Ishikawa (cell line): Measurements from ENCODE around the gene ATXN1.

Source experiments
- CEBPB ChIP-seq: IDR thresholded peaks from 2 replicates; pipeline ENCODE4 v1.6.1; 2012
- CREB1 ChIP-seq: IDR thresholded peaks from 2 replicates; pipeline ENCODE4 v1.6.1; 2012; ENCODE audit warnings: low read depth
- EGR1 ChIP-seq: IDR thresholded peaks from 2 replicates; pipeline ENCODE4 v1.6.1; 2012
- EP300 ChIP-seq: IDR thresholded peaks from 2 replicates; pipeline ENCODE4 v1.6.1; 2012; ENCODE audit warnings: borderline replicate concordance
- FOXM1 ChIP-seq: IDR thresholded peaks from 2 replicates; pipeline ENCODE4 v1.6.1; 2012; ENCODE audit warnings: low read depth, borderline replicate concordance
- MAX ChIP-seq: IDR thresholded peaks from 2 replicates; pipeline ENCODE4 v1.6.1; 2012
- NFIC ChIP-seq: IDR thresholded peaks from 2 replicates; pipeline ENCODE4 v1.6.1; 2012
- RAD21 ChIP-seq: IDR thresholded peaks from 2 replicates; pipeline ENCODE4 v1.6.1; 2012; ENCODE audit warnings: low read depth
- REST ChIP-seq: IDR thresholded peaks from 2 replicates; pipeline ENCODE4 v1.6.1; 2012; ENCODE audit warnings: low read depth, mild to moderate bottlenecking
- TAF1 ChIP-seq: IDR thresholded peaks from 2 replicates; pipeline ENCODE4 v1.6.1; 2012; ENCODE audit warnings: low read depth, mild to moderate bottlenecking
- TCF12 ChIP-seq: IDR thresholded peaks from 2 replicates; pipeline ENCODE4 v1.6.1; 2012; ENCODE audit warnings: low read depth
- TEAD4 ChIP-seq: IDR thresholded peaks from 2 replicates; pipeline ENCODE4 v1.6.1; 2012
- USF1 ChIP-seq: IDR thresholded peaks from 2 replicates; pipeline ENCODE4 v1.6.1; 2012
- YY1 ChIP-seq: IDR thresholded peaks from 2 replicates; pipeline ENCODE4 v1.6.1; 2012; ENCODE audit warnings: low read depth
- ZBTB7A ChIP-seq: IDR thresholded peaks from 2 replicates; pipeline ENCODE4 v1.6.1; 2012; ENCODE audit warnings: low read depth

The ATXN1 gene

GRCh38 chr6:16267428-16268263 lies 493.6 kb downstream of the ATXN1 start:
- TF ChIP-seq CREB1 (no peak), YY1 (no peak), TCF12 (no peak), USF1 (no peak), TEAD4 (no peak), NFIC (no peak), ZBTB7A (no peak), MAX (no peak)

GRCh38 chr6:16265351-16266341 lies 495.6 kb downstream of the ATXN1 start:
- no peak for TF ChIP-seq USF1
- TF ChIP-seq TEAD4 = no peak
- TF ChIP-seq EGR1 = no peak
- TF ChIP-seq RAD21 = no peak
- no peak for TF ChIP-seq MAX
- no peak for TF ChIP-seq ZBTB7A
- TF ChIP-seq FOXM1 = no peak
- no peak for TF ChIP-seq EP300
- no peak for TF ChIP-seq NFIC
- no peak for TF ChIP-seq REST
- TF ChIP-seq TCF12 = no peak
- no peak for TF ChIP-seq YY1
- TF ChIP-seq CEBPB = no peak
- TF ChIP-seq TAF1 = no peak

- TF ChIP-seq YY1 (no peak), CREB1 (no peak), REST (no peak), FOXM1 (no peak)
Measured at GRCh38 chr6:16264785-16265184, 496.5 kb downstream of the ATXN1 start.

- no peak for TF ChIP-seq FOXM1
- no peak for TF ChIP-seq TAF1
- TF ChIP-seq NFIC = no peak
- no peak for TF ChIP-seq CREB1
- TF ChIP-seq EGR1 = no peak
- TF ChIP-seq CEBPB = no peak
- no peak for TF ChIP-seq USF1
- TF ChIP-seq ZBTB7A = no peak
- TF ChIP-seq MAX = no peak
- no peak for TF ChIP-seq TCF12
- no peak for TF ChIP-seq YY1
- no peak for TF ChIP-seq REST
Measured at GRCh38 chr6:16258709-16259075, 502.6 kb downstream of the ATXN1 start.
